GM21786 (cell line): ENCODE data around the gene TMEM201.

Source experiments
- ATAC-seq: cut with Tn5 transposase; IDR thresholded peaks from one replicate; pipeline ENCODE4 v1.9.1; 2021; ENCODE audit not compliant: unreplicated experiment

The TMEM201 gene

DNA sequence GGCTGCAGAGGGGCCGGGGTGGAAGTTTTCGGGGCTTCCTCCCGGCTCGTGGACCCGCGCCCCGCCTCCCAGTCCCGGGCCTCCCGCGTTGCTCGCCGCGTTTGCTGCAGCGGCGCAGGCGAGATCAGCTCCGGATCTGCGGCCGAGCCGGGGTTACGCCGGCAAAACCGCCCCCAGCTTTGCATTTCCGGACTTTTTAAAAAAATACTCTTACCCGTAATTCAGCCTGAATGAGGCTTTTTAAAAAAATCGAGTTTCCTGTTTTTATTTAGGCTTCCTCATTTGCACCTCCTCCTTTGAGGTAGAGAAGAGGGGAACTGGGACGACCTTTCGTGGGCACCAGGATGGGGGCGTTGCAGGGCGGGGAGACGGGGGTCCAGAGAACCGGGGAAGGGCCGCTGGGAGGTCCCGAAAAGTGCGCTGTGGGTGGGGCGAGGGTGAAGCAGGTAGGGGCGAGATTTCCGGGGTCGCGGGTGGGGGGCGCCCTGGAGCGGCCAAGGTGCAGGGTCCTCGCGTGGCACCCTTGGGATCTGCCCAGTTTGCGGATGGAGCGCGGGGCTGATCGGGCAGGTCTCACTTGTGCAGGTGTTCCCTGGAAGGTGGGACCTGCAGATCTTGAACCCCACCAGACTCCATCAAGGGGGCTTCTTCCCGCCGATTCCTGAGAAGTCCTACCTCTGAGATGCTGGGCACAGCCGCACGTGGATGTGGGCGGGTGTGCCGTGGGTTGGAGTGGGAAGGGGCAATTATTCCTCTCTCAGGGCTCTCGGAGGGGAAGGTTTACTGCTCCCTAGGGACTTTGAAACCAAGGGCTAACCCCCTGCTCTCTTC, 63.9 kb downstream of the TMEM201 start:
- no peak for ATAC-seq

DNA sequence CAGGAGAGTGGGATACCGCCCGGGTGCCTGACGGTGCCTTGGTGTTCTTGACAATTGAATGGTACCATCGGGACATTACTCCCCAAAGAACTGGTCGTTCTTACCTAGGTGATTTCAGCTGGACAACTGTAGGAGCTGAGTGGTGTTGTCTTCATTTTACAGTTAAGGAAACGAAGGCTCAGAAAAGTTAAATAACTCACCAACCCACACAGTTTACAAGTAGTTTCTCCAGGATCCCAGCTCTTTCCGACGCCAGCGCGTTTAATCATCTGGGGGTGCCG, 64.4 kb downstream of the TMEM201 start:
- ATAC-seq: no peak

DNA sequence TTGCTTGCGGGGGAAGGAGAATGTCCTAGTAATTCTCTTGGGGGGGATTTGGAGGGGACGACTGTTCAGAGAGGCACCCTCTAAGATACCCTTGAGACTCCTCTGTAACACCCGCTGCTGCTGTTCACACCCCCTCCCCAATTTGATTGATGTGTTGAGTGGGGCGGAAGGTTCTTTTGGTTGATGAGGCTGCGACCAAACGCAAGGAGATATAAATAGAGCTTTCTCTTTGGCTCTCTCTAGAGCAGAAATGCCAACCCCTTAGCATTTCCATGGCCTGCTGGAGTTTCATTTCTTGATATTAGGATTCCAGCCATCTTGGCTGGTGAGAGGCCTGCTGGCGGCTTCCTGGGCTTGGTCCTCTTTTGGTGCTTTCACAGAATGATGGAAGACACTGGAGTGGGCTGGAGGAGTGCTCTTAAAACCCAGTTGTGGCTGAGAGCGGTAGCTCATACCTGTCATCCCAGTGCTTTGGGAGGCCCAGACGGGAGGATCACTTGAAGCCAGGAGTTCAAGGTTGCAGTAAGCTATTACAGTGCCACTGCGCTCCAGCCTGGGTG, 64.9 kb downstream of the TMEM201 start:
- no peak for ATAC-seq

DNA sequence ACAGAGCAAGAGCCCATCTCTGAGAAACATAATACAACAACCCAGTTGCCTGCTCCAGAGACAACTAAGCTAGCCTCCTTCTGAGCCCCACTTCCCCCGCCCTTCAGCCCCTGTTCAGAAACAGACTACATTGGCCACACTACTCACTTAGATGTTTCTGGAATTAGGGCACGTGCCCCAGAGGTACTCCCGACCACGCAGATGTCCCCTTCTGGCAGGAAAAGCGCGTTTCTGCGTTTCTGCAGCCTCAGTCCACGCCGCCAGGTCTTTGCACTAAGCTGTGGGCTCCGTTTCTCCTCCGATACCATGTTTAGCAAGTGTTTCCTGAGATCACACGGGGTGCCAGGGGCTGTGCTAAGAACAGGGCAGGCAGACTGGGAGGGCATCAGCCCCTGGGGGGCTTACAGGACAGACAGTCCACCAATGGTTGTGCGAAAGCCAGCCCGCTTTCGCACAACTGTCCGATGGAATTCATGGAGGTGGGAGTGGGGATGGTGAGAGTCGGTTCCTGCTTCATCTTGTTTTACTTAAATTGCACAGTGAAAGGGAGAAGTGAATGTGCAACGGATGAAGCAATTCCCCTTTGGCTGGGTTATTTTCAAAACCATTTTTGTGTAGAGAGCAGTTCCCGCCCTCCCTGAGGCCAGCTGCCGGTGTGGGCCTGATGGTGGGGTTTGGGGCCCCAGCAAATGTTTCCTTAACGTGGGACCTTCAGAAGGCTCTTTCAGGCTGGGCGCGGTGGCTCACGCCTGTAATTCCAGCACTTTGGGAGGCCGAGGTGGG, 65.5 kb downstream of the TMEM201 start:
- no peak for ATAC-seq

DNA sequence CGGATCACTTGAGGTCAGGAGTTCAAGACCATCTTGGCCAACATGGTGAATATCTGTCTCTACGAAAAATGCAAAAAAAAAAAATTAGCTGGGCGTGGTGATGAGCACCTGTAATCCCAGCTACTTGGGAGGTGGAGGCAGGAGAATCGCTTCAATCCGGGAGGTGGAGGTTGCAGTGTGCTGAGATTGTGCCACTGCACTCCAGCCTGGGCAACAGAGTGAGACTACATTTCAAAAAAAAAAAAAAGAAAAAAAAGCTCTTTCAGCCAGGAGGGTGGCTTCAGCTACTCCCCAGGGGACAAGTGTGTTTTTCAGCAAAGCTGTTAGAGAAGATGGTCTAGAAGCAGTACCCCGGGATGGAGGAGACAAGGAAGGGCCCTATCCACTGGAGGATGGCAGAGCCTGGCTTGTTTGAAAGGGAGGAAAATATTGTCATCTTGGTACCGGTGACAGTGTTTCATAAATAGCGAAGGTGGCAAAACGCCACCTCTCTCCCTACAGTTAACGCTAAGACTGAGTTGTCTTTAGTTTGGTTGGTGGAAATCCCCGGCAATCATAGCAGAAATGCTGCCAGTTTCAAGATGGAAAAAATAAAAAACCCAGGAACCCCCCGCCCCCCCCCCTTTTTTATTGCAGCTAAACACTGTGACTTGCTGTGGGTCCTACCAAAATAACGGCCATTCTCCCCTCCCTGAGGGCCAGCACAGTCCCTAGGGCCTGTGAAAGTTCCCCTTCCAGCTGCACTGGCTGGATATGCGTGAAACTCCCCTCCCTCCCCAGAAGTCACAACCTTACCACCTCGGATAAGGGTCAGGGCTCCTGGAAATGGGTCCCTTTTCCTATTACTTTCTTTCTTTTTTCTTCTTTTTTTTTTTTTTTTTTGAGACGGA, 66.4 kb downstream of the TMEM201 start:
- ATAC-seq: peak; percentile 25

DNA sequence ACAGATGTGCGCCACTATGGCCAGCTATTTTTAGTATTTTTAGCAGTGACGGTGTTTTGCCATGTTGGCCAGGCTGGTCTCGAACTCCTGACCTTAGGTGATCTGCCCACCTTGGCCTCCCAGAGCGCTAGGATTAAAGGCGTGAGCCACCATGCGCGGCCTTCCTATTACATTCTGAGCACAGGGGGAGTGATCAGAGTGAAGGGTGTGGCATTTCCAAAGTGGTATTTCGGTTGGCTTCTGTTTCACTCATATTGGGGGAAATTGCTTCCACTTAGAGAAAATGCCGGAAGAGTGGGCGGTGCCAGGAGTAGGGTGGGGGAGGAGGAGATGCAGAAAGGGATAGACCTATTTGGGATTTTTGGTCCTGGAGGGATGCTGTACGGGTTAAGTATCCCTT, 67.1 kb downstream of the TMEM201 start:
- ATAC-seq: no peak

DNA sequence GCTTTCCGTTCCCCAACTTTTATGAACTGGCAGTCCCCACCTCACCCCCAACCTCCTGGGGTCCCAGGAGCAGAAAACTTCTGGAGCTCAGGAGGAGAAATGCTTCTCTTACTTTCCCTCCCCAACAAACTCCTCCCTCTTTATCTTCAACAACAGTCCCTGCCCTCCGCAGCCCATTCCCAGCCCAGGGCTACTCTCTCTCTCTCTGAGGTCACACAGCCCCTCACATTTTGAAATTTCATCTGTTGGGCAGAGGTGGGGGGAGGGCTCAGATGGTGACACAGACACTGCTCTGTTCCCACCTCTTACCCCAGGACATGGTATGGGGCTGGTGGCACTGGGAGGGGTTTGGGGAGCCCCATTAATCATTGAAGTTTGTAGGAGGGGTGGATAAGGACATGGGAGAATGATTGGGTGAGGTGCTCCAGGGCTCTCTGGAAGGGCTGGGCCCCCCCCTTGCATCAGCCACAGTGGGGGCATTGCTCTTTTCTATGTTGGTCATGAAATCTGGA, 68.9 kb downstream of the TMEM201 start:
- ATAC-seq: no peak

DNA sequence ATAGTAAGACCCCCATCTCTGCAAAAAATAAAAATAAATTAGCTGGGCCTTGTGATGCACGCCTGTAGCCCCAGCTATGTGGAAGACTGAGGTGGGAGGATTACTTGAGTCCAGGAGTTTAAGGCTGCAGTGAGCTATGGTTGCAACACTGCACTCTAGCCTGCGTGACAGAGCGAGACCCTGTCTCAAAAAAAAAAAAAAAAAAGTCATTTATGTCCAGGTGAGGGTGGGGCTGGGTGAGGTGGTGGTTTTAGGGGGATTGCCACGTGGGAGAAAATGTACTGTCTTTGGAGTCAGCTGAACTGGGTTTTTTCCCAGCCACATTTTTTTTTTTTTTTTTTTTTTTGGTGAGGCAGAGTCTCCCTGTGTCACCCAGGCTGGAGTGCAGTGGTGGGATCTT, 69.5 kb downstream of the TMEM201 start:
- ATAC-seq: no peak

DNA sequence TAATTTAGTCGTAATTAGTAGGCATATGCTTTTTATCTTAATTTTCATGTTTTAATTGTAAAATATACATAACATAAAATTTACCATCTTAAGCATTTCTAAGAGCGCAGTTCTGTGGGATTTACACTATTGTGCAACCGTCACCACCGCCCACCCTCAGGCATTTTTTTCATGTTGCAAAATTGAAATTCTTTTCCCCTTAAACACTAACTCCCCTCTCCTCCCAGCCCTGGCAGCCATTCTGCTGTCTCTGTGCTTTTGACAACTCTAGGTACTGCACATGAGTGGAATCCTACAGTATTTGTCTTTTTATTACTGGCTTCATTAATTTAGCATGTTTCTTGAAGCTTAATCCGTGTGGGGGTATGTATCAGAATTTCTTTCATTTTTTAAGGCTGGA, 70.6 kb downstream of the TMEM201 start:
- no peak for ATAC-seq

DNA sequence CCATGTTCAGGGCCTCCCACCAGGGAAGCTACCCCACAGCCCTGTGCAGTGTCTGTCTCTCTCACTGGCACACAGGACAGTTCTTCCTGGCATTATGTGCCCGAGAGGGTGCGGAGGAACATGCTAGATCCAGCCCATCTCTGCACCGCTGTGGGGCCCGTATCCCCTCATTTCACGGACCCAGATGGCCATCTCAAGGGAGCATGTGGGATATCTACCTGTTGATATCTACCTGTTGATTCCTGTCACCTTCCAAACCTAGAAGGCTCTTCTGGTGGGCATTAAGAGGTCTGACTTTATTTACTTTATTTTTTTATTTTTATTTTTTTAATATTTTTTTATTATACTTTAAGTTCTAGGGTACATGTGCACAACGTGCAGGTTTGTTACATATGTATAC, 74.5 kb downstream of the TMEM201 start:
- no peak for ATAC-seq
